ENCODE results near the gene ATP9B.

The ATP9B gene

GRCh38 chr18:79043288-79043687, 25.9 kb upstream of the ATP9B start:
- no peaks in the 10 kb centered on the region for H3K4me1 ChIP-seq (ENCODE audit: insufficient read depth, insufficient read length)
- no peak overlapping the region for H3K4me3 ChIP-seq (ENCODE audit: insufficient read length, low read depth)
- H3K27me3 ChIP-seq (ENCODE audit: insufficient read depth, insufficient read length), result no peaks in the 10 kb centered on the region
- H3K9me3 ChIP-seq (ENCODE audit: insufficient read depth, low read length), result peaks cover 9% of the 10 kb centered on the region; the same call in 1 of the 2 replicates
- no peak overlapping the region for H3K9ac ChIP-seq (ENCODE audit: insufficient read length, low read depth)
- DNase-seq (ENCODE audit: low read depth, low spot score), result no peak
- TF ChIP-seq ZNF274 (IDR thresholded peaks at IDR 0.05; ENCODE audit: low read depth, low read length) (no peak), YY1 (IDR thresholded peaks at IDR 0.05; ENCODE audit: insufficient read depth, insufficient read length) (no peak), SUZ12 (IDR thresholded peaks at IDR 0.05; ENCODE audit: extremely low read depth, insufficient read depth, insufficient read length) (no peak)
- H3K36me3 ChIP-seq (ENCODE audit: insufficient read depth, insufficient read length, low read length), result no peaks in the 10 kb centered on the region

GRCh38 chr18:79046522-79046921, 22.7 kb upstream of the ATP9B start:
- Histone ChIP-seq H3K4me3 (ENCODE audit: insufficient read length, low read depth) (no peak overlapping the region), H3K4me1 (ENCODE audit: insufficient read depth, insufficient read length) (no peaks in the 10 kb centered on the region), H3K9me3 (ENCODE audit: insufficient read depth, low read length) (no peaks in the 10 kb centered on the region), H3K9ac (ENCODE audit: insufficient read length, low read depth) (no peak overlapping the region), H3K36me3 (ENCODE audit: insufficient read depth, insufficient read length, low read length) (no peaks in the 10 kb centered on the region), H3K27me3 (ENCODE audit: insufficient read depth, insufficient read length) (no peaks in the 10 kb centered on the region)
- TF ChIP-seq ZNF274 (IDR thresholded peaks at IDR 0.05; ENCODE audit: low read depth, low read length), result no peak
- TF ChIP-seq SUZ12 (IDR thresholded peaks at IDR 0.05; ENCODE audit: extremely low read depth, insufficient read depth, insufficient read length), result no peak
- no peak for TF ChIP-seq YY1 (IDR thresholded peaks at IDR 0.05; ENCODE audit: insufficient read depth, insufficient read length)
- no peak for DNase-seq (ENCODE audit: low read depth, low spot score)

- DNase-seq (ENCODE audit: low read depth, low spot score), result no peak
- Histone ChIP-seq H3K9me3 (ENCODE audit: insufficient read depth, low read length) (no peaks in the 10 kb centered on the region), H3K4me3 (ENCODE audit: insufficient read length, low read depth) (no peak overlapping the region), H3K4me1 (ENCODE audit: insufficient read depth, insufficient read length) (no peaks in the 10 kb centered on the region), H3K9ac (ENCODE audit: insufficient read length, low read depth) (no peak overlapping the region), H3K27me3 (ENCODE audit: insufficient read depth, insufficient read length) (no peaks in the 10 kb centered on the region), H3K36me3 (ENCODE audit: insufficient read depth, insufficient read length, low read length) (no peaks in the 10 kb centered on the region)
- TF ChIP-seq YY1 (IDR thresholded peaks at IDR 0.05; ENCODE audit: insufficient read depth, insufficient read length), result no peak
- no peak for TF ChIP-seq ZNF274 (IDR thresholded peaks at IDR 0.05; ENCODE audit: low read depth, low read length)
- no peak for TF ChIP-seq SUZ12 (IDR thresholded peaks at IDR 0.05; ENCODE audit: extremely low read depth, insufficient read depth, insufficient read length)
Measured at GRCh38 chr18:79047556-79048244, 21.5 kb upstream of the ATP9B start.

- Histone ChIP-seq H3K36me3 (ENCODE audit: insufficient read depth, insufficient read length, low read length) (no peaks in the 10 kb centered on the region), H3K27me3 (ENCODE audit: insufficient read depth, insufficient read length) (no peaks in the 10 kb centered on the region), H3K4me3 (ENCODE audit: insufficient read length, low read depth) (no peak overlapping the region), H3K9me3 (ENCODE audit: insufficient read depth, low read length) (no peaks in the 10 kb centered on the region), H3K9ac (ENCODE audit: insufficient read length, low read depth) (no peak overlapping the region), H3K4me1 (ENCODE audit: insufficient read depth, insufficient read length) (no peaks in the 10 kb centered on the region)
- DNase-seq (ENCODE audit: low read depth, low spot score), result no peak
- no peak for TF ChIP-seq ZNF274 (IDR thresholded peaks at IDR 0.05; ENCODE audit: low read depth, low read length)
- TF ChIP-seq SUZ12 (IDR thresholded peaks at IDR 0.05; ENCODE audit: extremely low read depth, insufficient read depth, insufficient read length), result no peak
- no peak for TF ChIP-seq YY1 (IDR thresholded peaks at IDR 0.05; ENCODE audit: insufficient read depth, insufficient read length)
Measured at GRCh38 chr18:79048245-79048632, 21.0 kb upstream of the ATP9B start.

GRCh38 chr18:79049506-79049905, 19.7 kb upstream of the ATP9B start:
- Histone ChIP-seq H3K4me1 (ENCODE audit: insufficient read depth, insufficient read length) (no peaks in the 10 kb centered on the region), H3K4me3 (ENCODE audit: insufficient read length, low read depth) (no peak overlapping the region), H3K9me3 (ENCODE audit: insufficient read depth, low read length) (no peaks in the 10 kb centered on the region), H3K9ac (ENCODE audit: insufficient read length, low read depth) (no peak overlapping the region), H3K36me3 (ENCODE audit: insufficient read depth, insufficient read length, low read length) (no peaks in the 10 kb centered on the region), H3K27me3 (ENCODE audit: insufficient read depth, insufficient read length) (no peaks in the 10 kb centered on the region)
- no peak for DNase-seq (ENCODE audit: low read depth, low spot score)
- TF ChIP-seq SUZ12 (IDR thresholded peaks at IDR 0.05; ENCODE audit: extremely low read depth, insufficient read depth, insufficient read length) (no peak), ZNF274 (IDR thresholded peaks at IDR 0.05; ENCODE audit: low read depth, low read length) (no peak), YY1 (IDR thresholded peaks at IDR 0.05; ENCODE audit: insufficient read depth, insufficient read length) (no peak)

GRCh38 chr18:79050005-79050404, 19.2 kb upstream of the ATP9B start:
- Histone ChIP-seq H3K27me3 (ENCODE audit: insufficient read depth, insufficient read length) (no peaks in the 10 kb centered on the region), H3K9ac (ENCODE audit: insufficient read length, low read depth) (no peak overlapping the region), H3K4me1 (ENCODE audit: insufficient read depth, insufficient read length) (no peaks in the 10 kb centered on the region), H3K9me3 (ENCODE audit: insufficient read depth, low read length) (no peaks in the 10 kb centered on the region), H3K4me3 (ENCODE audit: insufficient read length, low read depth) (no peak overlapping the region), H3K36me3 (ENCODE audit: insufficient read depth, insufficient read length, low read length) (no peaks in the 10 kb centered on the region)
- TF ChIP-seq SUZ12 (IDR thresholded peaks at IDR 0.05; ENCODE audit: extremely low read depth, insufficient read depth, insufficient read length) (no peak), YY1 (IDR thresholded peaks at IDR 0.05; ENCODE audit: insufficient read depth, insufficient read length) (no peak), ZNF274 (IDR thresholded peaks at IDR 0.05; ENCODE audit: low read depth, low read length) (no peak)
- DNase-seq (ENCODE audit: low read depth, low spot score), result no peak

GRCh38 chr18:79056827-79057367, 12.3 kb upstream of the ATP9B start:
- DNase-seq (ENCODE audit: low read depth, low spot score), result no peak

More at GRCh38 chr18:79056827-79057367, 12.3 kb upstream of the ATP9B start:
- H3K4me3 ChIP-seq (ENCODE audit: insufficient read length, low read depth), result no peak overlapping the region
- no peaks in the 10 kb centered on the region for H3K36me3 ChIP-seq (ENCODE audit: insufficient read depth, insufficient read length, low read length)
- no peaks in the 10 kb centered on the region for H3K4me1 ChIP-seq (ENCODE audit: insufficient read depth, insufficient read length)
- TF ChIP-seq YY1 (IDR thresholded peaks at IDR 0.05; ENCODE audit: insufficient read depth, insufficient read length) (no peak), SUZ12 (IDR thresholded peaks at IDR 0.05; ENCODE audit: extremely low read depth, insufficient read depth, insufficient read length) (no peak), ZNF274 (IDR thresholded peaks at IDR 0.05; ENCODE audit: low read depth, low read length) (no peak)
- no peaks in the 10 kb centered on the region for H3K9me3 ChIP-seq (ENCODE audit: insufficient read depth, low read length)
- H3K9ac ChIP-seq (ENCODE audit: insufficient read length, low read depth), result no peak overlapping the region
- H3K27me3 ChIP-seq (ENCODE audit: insufficient read depth, insufficient read length), result no peaks in the 10 kb centered on the region
